HCT116 (cell line): ENCODE results near the gene KCMF1. TPM values are rescaled to one million over a fixed set of nuclear protein-coding genes. Genes with fewer than 3 reads are reported as not detected.

Experiments used
- ATAC-seq: fragments of 200-7000 bp; cut with Tn5 transposase; 2 replicates; pipeline ENCODE4 v1.9.1; 2020; ENCODE audit warnings: mild to moderate bottlenecking, moderate library complexity
- BruUV-seq: library from RNA; stranded (reverse); fragments of 400-500 nt; replicated peaks from 2 replicates; lab custom pipeline; 2021; lab: Mats Ljungman, UMichigan
- CTCF ChIA-PET: fragments of 300-600 bp; sonication (Branson Sonifier 250); formaldehyde crosslinking; loops from one replicate; lab custom pipeline; 2021; ENCODE audit warnings: antibody characterized with exemption; lab: Charles Lee
- POLR2A ChIA-PET: fragments of 300-600, 350-600 bp; sonication (Branson Sonifier 250); formaldehyde crosslinking; loops from one replicate; lab custom pipeline; 2021; ENCODE audit warnings: antibody characterized with exemption; lab: Charles Lee
- RAD21 ChIA-PET, 2 experiments: fragments of 300-600 bp; sonication (Branson Sonifier 250); formaldehyde crosslinking; loops; one replicate each; lab custom pipeline; 2023; ENCODE audit warnings: low total read pairs in 2 of 2; ENCODE audit not compliant: uncharacterized antibody in 2 of 2, unreplicated experiment in 2 of 2, low non-redundant PET in 1 of 2; lab: Charles Lee
- DNase-seq: peaks from one replicate; pipeline ENCODE4 v3.0.0-alpha.2; 2010; ENCODE audit warnings: low read depth, low spot score
- H2AFZ ChIP-seq: fragments of 200-600 bp; shearing (Covaris generic), sonication (generic); 2 replicates; pipeline ENCODE4 v1.6.1; 2017; ENCODE audit warnings: low read depth, mixed run types, mixed read lengths, antibody characterized with exemption, low read length; ENCODE audit not compliant: poor library complexity, severe bottlenecking
- H3K27ac ChIP-seq: 2 replicates; pipeline ENCODE4 v1.5.1; 2012; ENCODE audit warnings: low read depth, low read length
- H3K27me3 ChIP-seq: fragments of 200-600 bp; sonication (generic); 2 replicates; pipeline ENCODE4 v1.6.1; 2016; ENCODE audit warnings: mixed run types, low read length, mixed read lengths; ENCODE audit not compliant: insufficient read depth
- H3K36me3 ChIP-seq, 2 experiments: fragments of 200-500 bp in 1 of 2; fragments of 200-600 bp in 1 of 2; sonication (Bioruptor generic) in 1 of 2; sonication (generic) in 1 of 2; 2 replicates each; pipeline versions ENCODE4 v1.5.1 to v1.6.1; 2014 to 2016; ENCODE audit warnings: low read length in 2 of 2, inconsistent platforms in 1 of 2, mixed read lengths in 1 of 2, mixed run types in 1 of 2; ENCODE audit not compliant: insufficient read depth in 2 of 2, control insufficient read depth in 1 of 2
- H3K4me1 ChIP-seq, 2 experiments: fragments of 200-600 bp in 1 of 2; sonication (generic) in 1 of 2; 2 replicates each; pipeline versions ENCODE4 v1.5.1 to v1.6.1; 2012 to 2017; ENCODE audit warnings: low read length in 2 of 2, inconsistent platforms in 1 of 2, mild to moderate bottlenecking in 1 of 2, mixed read lengths in 1 of 2, mixed run types in 1 of 2, moderate library complexity in 1 of 2; ENCODE audit not compliant: insufficient read depth in 2 of 2, control insufficient read depth in 1 of 2
- H3K4me2 ChIP-seq: fragments of 200-600 bp; sonication (generic); 2 replicates; pipeline ENCODE4 v1.6.1; 2017; ENCODE audit warnings: mixed run types, low read length, mixed read lengths
- H3K4me3 ChIP-seq, 2 experiments: fragments of 200-600 bp in 1 of 2; sonication (generic) in 1 of 2; replicated peaks in 1 of 2; 2 replicates each; pipeline ENCODE4 v1.5.1; 2011 to 2016; ENCODE audit warnings: low read length in 2 of 2, control low read depth in 1 of 2, low read depth in 1 of 2, mild to moderate bottlenecking in 1 of 2, mixed read lengths in 1 of 2, mixed run types in 1 of 2
- H3K79me2 ChIP-seq: fragments of 200-600 bp; sonication (generic); 2 replicates; pipeline ENCODE4 v1.6.1; 2017; ENCODE audit warnings: mild to moderate bottlenecking, mixed run types, low read length, moderate library complexity, mixed read lengths; ENCODE audit not compliant: insufficient read depth
- H3K9ac ChIP-seq: fragments of 200-600 bp; sonication (generic); 2 replicates; pipeline ENCODE4 v1.6.1; 2016; ENCODE audit warnings: low read length, mixed read lengths
- H3K9me2 ChIP-seq: fragments of 200-600 bp; sonication (generic), shearing (Covaris generic); 2 replicates; pipeline ENCODE4 v1.6.1; 2017; ENCODE audit warnings: mixed run types, mild to moderate bottlenecking, moderate library complexity; ENCODE audit not compliant: insufficient read depth
- H3K9me3 ChIP-seq, 2 experiments: fragments of 200-500 bp in 1 of 2; fragments of 200-600 bp in 1 of 2; sonication (Bioruptor generic) in 1 of 2; sonication (generic) in 1 of 2; 2 replicates each; pipeline ENCODE4 v1.6.1; 2014 to 2017; ENCODE audit warnings: low read length in 2 of 2, mixed read lengths in 2 of 2, inconsistent platforms in 1 of 2, low read depth in 1 of 2, mild to moderate bottlenecking in 1 of 2, mixed run types in 1 of 2, moderate library complexity in 1 of 2; ENCODE audit not compliant: control insufficient read depth in 1 of 2, insufficient read depth in 1 of 2
- H4K20me1 ChIP-seq: fragments of 200-600 bp; sonication (generic), shearing (Covaris generic); 2 replicates; pipeline ENCODE4 v1.6.1; 2017; ENCODE audit warnings: mixed run types, mild to moderate bottlenecking, moderate library complexity; ENCODE audit not compliant: insufficient read depth
- CEBPB ChIP-seq: IDR thresholded peaks from 2 replicates; pipeline ENCODE4 v1.6.1; 2012; ENCODE audit warnings: low read depth
- FOSL1 ChIP-seq: IDR thresholded peaks from 2 replicates; pipeline ENCODE4 v1.6.1; 2012; ENCODE audit warnings: low read depth
- POLR2A ChIP-seq: IDR thresholded peaks from 2 replicates; pipeline ENCODE4 v1.7.0; 2011; ENCODE audit warnings: borderline replicate concordance; ENCODE audit not compliant: insufficient read depth, insufficient read length; ENCODE audit errors: extremely low read depth
- POLR2AphosphoS5 ChIP-seq: IDR thresholded peaks from 2 replicates; pipeline ENCODE4 v1.6.1; 2011; ENCODE audit warnings: mild to moderate bottlenecking, low read depth, low read length, moderate library complexity
- ZNF274 ChIP-seq: fragments of 200-500 bp; sonication (Bioruptor generic); IDR thresholded peaks from 2 replicates; pipeline ENCODE4 v1.6.1; 2014; ENCODE audit warnings: mild to moderate bottlenecking, low read depth, low read length, inconsistent platforms
- intact Hi-C: fragments of 100-400 bp; cut with micrococcal nuclease; formaldehyde crosslinking; loops from 2 replicates; pipeline ENCODE4 v1.10.0; 2022
- total RNA-seq: library from RNA; stranded (reverse); gene quantifications from one replicate; pipeline ENCODE4 v1.2.1, GENCODE V29; 2021; ENCODE audit not compliant: unreplicated experiment

The KCMF1 gene
- total RNA-seq, 1 experiment from 2014 or later, result 119 TPM

DNA sequence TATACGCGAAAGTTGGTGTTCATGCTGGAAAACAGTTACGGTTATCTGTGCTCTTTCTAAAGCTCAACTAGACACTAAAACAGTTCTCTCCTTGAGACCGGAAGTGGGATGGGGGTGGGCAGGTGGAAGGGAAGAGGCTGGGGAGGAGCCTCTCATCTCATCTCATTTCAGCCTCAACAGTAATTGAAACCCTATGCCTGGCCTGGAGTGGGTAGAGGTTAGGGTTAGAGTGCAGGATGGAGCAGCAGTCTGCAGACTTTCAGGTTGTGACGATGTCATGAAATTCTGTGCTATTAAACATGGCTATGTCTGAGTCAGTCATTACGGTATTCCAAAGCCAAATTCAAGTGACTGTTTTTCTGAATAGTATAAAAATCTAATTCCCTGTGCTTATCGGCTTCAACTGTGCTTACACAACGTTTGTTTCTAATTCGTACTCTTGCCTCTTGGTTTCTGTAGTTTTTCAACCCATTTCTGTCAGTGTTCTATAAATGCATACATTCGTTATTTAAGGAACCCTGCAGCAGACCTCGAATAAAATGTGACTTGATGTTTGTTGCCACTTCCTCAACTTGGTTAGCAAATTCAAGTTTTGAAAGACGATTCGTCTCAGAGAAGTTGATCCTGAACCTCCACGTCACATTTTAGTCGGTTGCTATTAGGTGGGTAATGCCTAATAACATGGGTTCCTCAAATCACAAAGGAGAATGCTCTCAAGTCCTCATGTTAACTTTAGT, 86.4 kb downstream of the KCMF1 start:
- POLR2A ChIA-PET, result no interaction called here
- Histone ChIP-seq H3K4me1 (peaks cover 21 to 26% of the 10 kb centered on the region in 2 experiments), H3K9me2 (no peaks in the 10 kb centered on the region), H3K27me3 (no peaks in the 10 kb centered on the region), H3K36me3 (peaks cover 5% of the 10 kb centered on the region in 2 experiments; a peak in 2 of 4 replicates), H3K79me2 (no peaks in the 10 kb centered on the region), H2AFZ (no peak overlapping the region), H3K4me3 (no peak overlapping the region), H3K27ac (no peak overlapping the region), H3K9me3 (no peaks in the 10 kb centered on the region), H4K20me1 (no peaks in the 10 kb centered on the region), H3K4me2 (no peak overlapping the region), H3K9ac (no peak overlapping the region)
- RAD21 ChIA-PET, result no interaction called here
- ATAC-seq (no peak), DNase-seq (no peak)
- BruUV-seq, result no TSS peak
- intact Hi-C loops, result no loop called here
- CTCF ChIA-PET, result interaction anchor here (0.6 to 1.8 kb wide), 2 partner anchors 9 to 243 kb away, joined by 3 to 7 read pairs; no protein-coding TSS in a partner anchor
- peak; percentile 33 for TF ChIP-seq POLR2AphosphoS5
- TF ChIP-seq CEBPB, result no peak
- no peak for TF ChIP-seq FOSL1

DNA sequence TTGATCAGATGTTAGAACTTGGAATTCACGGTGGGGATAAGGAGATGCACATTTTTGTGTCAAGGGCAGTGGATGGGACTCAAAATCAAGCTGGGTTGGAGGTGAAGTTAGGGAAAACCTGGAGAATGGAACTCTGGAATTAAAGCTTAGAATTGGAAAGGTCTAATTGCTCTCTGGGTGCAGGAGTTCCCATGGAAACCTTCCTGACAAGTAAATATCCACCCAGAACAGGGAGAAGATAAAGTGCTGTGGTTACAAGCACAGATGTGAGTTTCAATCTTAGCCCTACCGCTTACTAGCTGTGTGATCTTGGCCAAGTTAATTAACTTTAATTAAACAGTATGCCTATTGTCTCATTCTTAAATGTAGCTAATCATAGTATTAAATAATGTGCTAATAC, 90.9 kb downstream of the KCMF1 start:
- ChIA-PET RAD21 (no interaction called here), POLR2A (no interaction called here), CTCF (interaction anchor here (2.2 kb wide), 1 partner anchor 223 kb away, joined by 7 read pairs; no protein-coding TSS in a partner anchor)
- Histone ChIP-seq H3K27ac (no peak overlapping the region), H3K4me3 (no peak overlapping the region), H3K79me2 (no peaks in the 10 kb centered on the region), H3K9ac (no peak overlapping the region), H4K20me1 (no peaks in the 10 kb centered on the region), H3K9me2 (no peaks in the 10 kb centered on the region), H2AFZ (no peak overlapping the region), H3K36me3 (no peaks in the 10 kb centered on the region), H3K27me3 (no peaks in the 10 kb centered on the region), H3K4me1 (peaks cover 0 to 6% of the 10 kb centered on the region in 2 experiments; a peak in 2 of 4 replicates), H3K9me3 (no peaks in the 10 kb centered on the region), H3K4me2 (no peak overlapping the region)
- DNase-seq, result no peak
- no peak for ATAC-seq
- BruUV-seq, result no TSS peak
- TF ChIP-seq POLR2A (no peak), ZNF274 (no peak)
- intact Hi-C loops, result no loop called here
